CD4-positive, alpha-beta T cell treated with Interleukin-10 for 1 hour (primary cell): ENCODE measurements around the gene TP53I3.
"Not testable (repeated sequence)": the region's sequence is repeated elsewhere in the genome, so short reads cannot be mapped to it uniquely, and the experiment has no call there.

ENCODE experiments used
- DNase-seq: peaks from one replicate; pipeline ENCODE4 v3.0.0-alpha.2; 2020

TP53I3 gene

GRCh38 chr2:24084386-24085199 lies at the start of gene TP53I3:
Gene TP53I3 (minus strand): TSS chr2:24084834. CDS start chr2:24084326, 508 bp downstream.
- DNase-seq: peak; percentile 78

- DNase-seq: no peak
Measured at GRCh38 chr2:24132543-24132942, 47.9 kb upstream of the TP53I3 start.

DNA sequence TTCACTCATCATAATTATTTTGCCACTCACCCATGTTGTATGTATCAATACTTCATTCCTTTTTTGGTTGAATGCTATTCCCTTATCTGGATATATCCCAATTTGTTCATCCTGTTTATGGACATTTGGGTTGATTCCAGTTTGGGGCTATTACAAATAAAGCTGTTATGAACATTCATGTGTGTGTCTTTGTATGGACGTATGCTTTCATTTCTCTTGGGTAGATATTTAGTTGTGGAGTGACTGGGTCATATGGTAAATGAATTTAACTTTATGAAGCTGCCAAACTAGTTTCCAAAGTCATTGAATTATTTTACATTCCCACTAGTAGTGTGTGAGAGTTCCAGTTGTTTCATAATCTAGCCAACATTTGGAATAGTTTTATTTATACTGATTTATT lies 41.3 kb upstream of the TP53I3 start:
- no peak for DNase-seq

GRCh38 chr2:24123922-24124580 lies 39.4 kb upstream of the TP53I3 start:
- no peak for DNase-seq

- DNase-seq: peak; percentile 58
Measured at GRCh38 chr2:24123195-24123921, 38.7 kb upstream of the TP53I3 start, which contains the start of the genes FAM228B and PFN4. Gene FAM228B (plus strand): TSS chr2:24123469. CDS start chr2:24124362, 893 bp downstream. Gene PFN4 (minus strand): TSS chr2:24123334. CDS start chr2:24122535, 799 bp downstream.

DNA sequence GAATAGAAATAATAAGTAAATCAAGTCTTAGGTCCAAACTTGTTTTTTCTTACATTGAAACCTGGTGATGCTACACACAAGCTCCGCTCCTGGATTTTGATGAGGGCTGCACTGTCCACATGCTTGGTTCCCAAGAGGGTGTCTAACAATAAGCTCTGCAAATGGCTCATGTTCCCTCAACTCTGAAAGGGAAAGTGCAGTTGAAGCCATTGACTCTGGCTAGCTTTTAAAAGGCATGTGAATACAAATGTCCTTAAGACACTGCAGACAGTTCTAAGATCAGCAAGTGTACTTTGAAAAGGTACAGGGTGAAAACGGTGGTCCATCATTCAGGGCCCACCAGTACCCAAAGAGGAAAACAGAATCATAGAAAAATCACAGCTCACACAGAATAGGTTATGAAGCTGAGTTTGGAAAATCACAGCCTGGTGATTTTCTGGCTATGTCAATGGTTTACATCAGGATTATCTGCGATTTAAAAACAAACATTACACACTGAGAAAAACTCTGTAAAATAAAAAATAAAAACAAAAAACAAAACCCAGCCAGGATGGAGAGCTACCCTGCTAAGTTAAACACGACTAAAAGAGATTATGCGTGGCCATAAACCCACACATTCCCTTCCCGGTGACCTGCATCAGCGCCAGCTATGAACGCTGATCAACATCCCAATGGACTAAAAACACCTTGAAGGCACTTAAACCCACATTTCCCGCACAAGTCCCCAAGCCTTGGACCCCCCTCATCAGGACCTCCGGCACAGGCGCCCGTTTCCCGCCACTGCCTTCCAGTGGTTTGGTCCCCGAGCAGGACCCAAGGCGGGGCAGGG lies 37.9 kb upstream of the TP53I3 start:
- DNase-seq: no peak

GRCh38 chr2:24121469-24121868 lies 36.8 kb upstream of the TP53I3 start:
- DNase-seq: no peak

GRCh38 chr2:24121066-24121465 lies 36.4 kb upstream of the TP53I3 start:
- DNase-seq: no peak

GRCh38 chr2:24117902-24118301 lies 33.3 kb upstream of the TP53I3 start:
- no peak for DNase-seq

DNA sequence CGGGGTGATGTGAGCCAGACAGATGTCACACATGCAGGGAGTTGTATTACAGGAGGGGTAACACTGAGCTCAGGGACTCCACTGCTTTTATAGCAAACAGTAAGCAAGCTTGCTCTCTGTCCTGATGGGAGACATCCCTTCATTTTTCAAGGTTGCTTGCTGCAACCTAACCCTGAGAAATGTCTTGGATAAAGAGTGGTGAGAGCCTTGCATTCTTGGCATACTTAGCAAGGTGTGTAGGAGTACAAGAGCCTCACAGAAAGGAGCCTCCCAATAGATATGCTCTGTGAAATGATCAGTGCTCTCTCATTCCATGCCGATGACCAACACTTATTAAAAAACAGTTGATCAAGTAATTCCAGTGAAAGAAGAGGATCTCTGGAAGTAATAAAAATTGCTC lies 30.4 kb upstream of the TP53I3 start:
- no peak for DNase-seq

GRCh38 chr2:24111407-24111901 lies 26.8 kb upstream of the TP53I3 start:
- no peak for DNase-seq

GRCh38 chr2:24110660-24111303 lies 26.1 kb upstream of the TP53I3 start:
- no peak for DNase-seq

DNA sequence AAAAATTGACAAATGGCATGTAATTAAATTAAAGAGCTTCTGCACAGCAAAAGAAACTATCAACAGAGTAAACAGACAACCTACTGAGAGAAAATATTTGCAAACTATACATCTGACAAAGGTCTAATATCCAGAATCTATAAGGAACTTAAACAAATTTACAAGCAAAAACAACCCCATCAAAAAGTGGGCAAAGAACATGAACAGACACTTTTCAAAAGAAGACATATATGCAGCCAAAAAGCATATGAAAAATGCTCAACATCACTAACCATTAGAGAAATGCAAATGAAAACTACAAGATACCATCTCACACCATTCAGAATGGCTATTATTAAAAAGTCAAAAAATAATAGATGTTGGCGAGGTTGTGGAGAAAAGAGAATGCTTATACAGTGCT lies 24.8 kb upstream of the TP53I3 start:
- not testable (repeated sequence) for DNase-seq

- DNase-seq: no peak
Measured at GRCh38 chr2:24107336-24107735, 22.7 kb upstream of the TP53I3 start.

DNA sequence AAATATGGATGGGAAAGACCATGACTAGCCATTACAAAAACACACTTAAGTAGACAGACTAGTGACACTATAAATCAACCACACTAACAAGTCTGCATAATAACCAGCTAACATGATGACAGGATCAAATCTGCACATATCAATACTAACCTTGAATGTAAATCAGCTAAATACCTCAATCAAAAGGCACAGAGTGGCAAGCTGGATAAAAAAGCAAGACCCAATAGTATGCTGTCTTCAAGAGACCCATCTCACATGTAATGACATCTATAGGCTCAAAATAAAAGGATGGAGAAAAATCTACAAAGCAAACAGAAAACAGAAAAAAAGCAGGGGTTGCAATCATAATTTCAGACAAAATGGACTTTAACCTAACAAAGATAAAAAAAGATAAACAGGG lies 22.2 kb upstream of the TP53I3 start:
- no peak for DNase-seq

DNA sequence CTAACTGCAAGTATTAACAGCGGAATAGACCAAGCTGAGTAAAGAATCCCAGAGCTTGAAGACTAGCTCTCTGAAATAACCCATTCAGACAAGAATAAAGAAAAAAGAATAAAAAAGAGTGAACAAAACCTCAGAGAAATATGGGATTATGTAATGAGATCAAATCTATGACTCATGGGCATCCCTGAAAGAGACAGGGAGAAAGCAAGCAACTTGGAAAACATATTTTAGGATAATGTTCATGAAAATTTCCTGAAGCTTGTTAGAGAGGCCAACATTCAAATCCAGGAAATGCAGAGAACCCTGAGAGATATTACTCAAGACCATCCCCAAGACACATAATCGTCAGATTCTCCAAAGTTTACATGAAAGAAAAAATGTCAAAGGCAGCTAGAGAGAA lies 21.2 kb upstream of the TP53I3 start:
- DNase-seq: no peak

DNA sequence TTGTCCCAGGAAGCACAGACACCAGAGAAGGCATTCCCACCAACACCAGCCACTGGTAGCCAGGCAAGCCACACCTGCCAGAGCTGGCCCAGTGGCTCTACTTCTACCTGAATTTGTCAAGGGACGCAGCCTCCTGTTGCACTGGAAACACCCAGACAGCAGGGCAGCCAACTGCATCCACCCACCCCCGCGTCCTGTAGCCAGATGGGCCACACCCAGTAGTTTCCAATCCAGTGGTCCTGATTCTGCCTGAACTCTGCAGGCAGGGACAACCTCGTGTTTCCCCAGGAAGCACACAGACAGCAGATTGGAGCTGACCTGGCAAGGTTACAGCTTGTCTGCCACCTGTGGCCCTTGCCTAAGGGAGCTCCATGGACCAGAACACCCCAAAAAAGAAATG lies 20.3 kb upstream of the TP53I3 start:
- DNase-seq: no peak

- no peak for DNase-seq
Measured at GRCh38 chr2:24104110-24104650, 19.5 kb upstream of the TP53I3 start.

- DNase-seq: no peak
Measured at GRCh38 chr2:24102677-24103076, 18.0 kb upstream of the TP53I3 start.

- DNase-seq: no peak
Measured at GRCh38 chr2:24101992-24102391, 17.4 kb upstream of the TP53I3 start.

DNA sequence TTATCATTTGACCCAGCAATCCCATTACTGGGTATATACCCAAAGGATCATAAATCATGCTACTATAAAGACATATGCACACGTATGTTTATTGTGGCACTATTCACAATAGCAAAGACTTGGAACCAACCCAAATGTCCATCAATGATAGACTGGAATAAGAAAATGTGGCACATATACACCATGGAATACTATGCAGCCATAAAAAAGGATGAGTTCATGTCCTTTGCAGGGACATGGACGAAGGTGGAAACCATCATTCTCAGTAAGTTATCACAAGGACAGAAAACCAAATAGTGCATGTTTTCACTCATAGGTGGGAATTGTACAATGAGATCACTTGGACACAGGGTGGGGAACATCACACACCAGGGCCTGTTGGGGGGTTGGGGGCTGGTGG lies 16.1 kb upstream of the TP53I3 start:
- DNase-seq: not testable (repeated sequence)
